OCI-LY7 (cell line): ENCODE measurements around the gene ANAPC10. TPM values are rescaled to one million over a fixed set of nuclear protein-coding genes. Genes with fewer than 3 reads are reported as not detected.
"Not testable (repeated sequence)": the region's sequence is repeated elsewhere in the genome, so short reads cannot be mapped to it uniquely, and the experiment has no call there.

Experiments used
- BruUV-seq: library from RNA; stranded (reverse); fragments of 400-500 nt; replicated peaks from 2 replicates; lab custom pipeline; 2021; lab: Mats Ljungman, UMichigan
- CTCF ChIA-PET: fragments of 300-600 bp; sonication (Branson Sonifier 250); formaldehyde crosslinking; loops from one replicate; lab custom pipeline; 2022; ENCODE audit warnings: antibody characterized with exemption; ENCODE audit not compliant: unreplicated experiment; lab: Charles Lee
- POLR2A ChIA-PET: fragments of 300-600 bp; sonication (Branson Sonifier 250); formaldehyde crosslinking; loops from one replicate; lab custom pipeline; 2022; ENCODE audit warnings: antibody characterized with exemption; lab: Charles Lee
- DNase-seq: peaks from one replicate; pipeline ENCODE4 v3.0.0-alpha.2; 2015; ENCODE audit warnings: low spot score
- H2AFZ ChIP-seq: fragments of 200-600 bp; sonication (generic), shearing (Covaris generic); 2 replicates; pipeline ENCODE4 v1.6.1; 2014; ENCODE audit warnings: mild to moderate bottlenecking, antibody characterized with exemption, low read length, moderate library complexity
- H3K27ac ChIP-seq: fragments of 200-600 bp; sonication (generic); 2 replicates; pipeline ENCODE4 v1.5.1; 2014; ENCODE audit warnings: mixed run types, low read depth, mild to moderate bottlenecking, moderate library complexity, low read length, inconsistent platforms; ENCODE audit not compliant: poor library complexity, severe bottlenecking
- H3K36me3 ChIP-seq: fragments of 200-600 bp; sonication (generic); 2 replicates; pipeline ENCODE4 v1.6.1; 2014; ENCODE audit warnings: mild to moderate bottlenecking, antibody characterized with exemption, low read length, moderate library complexity, mixed read lengths; ENCODE audit not compliant: insufficient read depth
- H3K4me1 ChIP-seq: fragments of 200-600 bp; sonication (generic); 2 replicates; pipeline ENCODE4 v1.5.1; 2014; ENCODE audit warnings: mild to moderate bottlenecking, low read length; ENCODE audit not compliant: insufficient read depth, poor library complexity, severe bottlenecking
- H3K4me2 ChIP-seq: fragments of 200-600 bp; sonication (generic); 2 replicates; pipeline ENCODE4 v1.6.1; 2014; ENCODE audit warnings: mild to moderate bottlenecking, low read length
- H3K4me3 ChIP-seq: fragments of 200-600 bp; sonication (generic); 2 replicates; pipeline ENCODE4 v1.5.1; 2014; ENCODE audit warnings: mild to moderate bottlenecking, low read depth, low read length; ENCODE audit not compliant: poor library complexity, severe bottlenecking
- H3K79me2 ChIP-seq: fragments of 200-600 bp; sonication (generic); 2 replicates; pipeline ENCODE4 v1.6.1; 2016; ENCODE audit warnings: low read depth, mild to moderate bottlenecking, low read length, moderate library complexity, mixed read lengths; ENCODE audit not compliant: insufficient read depth
- H3K9me2 ChIP-seq: fragments of 200-600 bp; sonication (generic); 2 replicates; pipeline ENCODE4 v1.6.1; 2016; ENCODE audit warnings: mild to moderate bottlenecking, low read length, mixed read lengths; ENCODE audit not compliant: insufficient read depth
- H3K9me3 ChIP-seq: fragments of 200-600 bp; sonication (generic); 2 replicates; pipeline ENCODE4 v1.6.1; 2014; ENCODE audit warnings: mild to moderate bottlenecking, mixed run types, low read length, mixed read lengths
- H4K20me1 ChIP-seq: fragments of 200-600 bp; sonication (generic); 2 replicates; pipeline ENCODE4 v1.6.1; 2014; ENCODE audit warnings: mild to moderate bottlenecking, antibody characterized with exemption, low read length, moderate library complexity, mixed read lengths; ENCODE audit not compliant: insufficient read depth
- EZH2phosphoT487 ChIP-seq: fragments of 200-600 bp; sonication (generic); IDR thresholded peaks from 2 replicates; pipeline ENCODE4 v1.6.1; 2018; ENCODE audit warnings: low read depth, borderline replicate concordance, mild to moderate bottlenecking, mixed run types, antibody characterized with exemption, low read length, moderate library complexity, mixed read lengths
- intact Hi-C: fragments of 100-400 bp; cut with micrococcal nuclease; formaldehyde crosslinking; loops from one replicate; pipeline ENCODE4 v1.10.0; 2022; ENCODE audit not compliant: unreplicated experiment
- total RNA-seq, 2 experiments: library from RNA; depleted of rRNA in 1 of 2; stranded (reverse); fragments of >200 nt in 1 of 2; shearing (Covaris generic) in 1 of 2; gene quantifications; 2 replicates each; pipeline ENCODE4 v1.2.3, GENCODE V29; 2014 to 2022
- TF ChIP-seq, protein P1 (sequence below): fragments of 200-600 bp; sonication (generic); conservative IDR thresholded peaks from 2 replicates; pipeline ENCODE4 v1.5.1; 2014; ENCODE audit warnings: mild to moderate bottlenecking, antibody characterized with exemption, low read length, moderate library complexity, mixed read lengths

Gene ANAPC10
- total RNA-seq, 2 experiments from 2014 or later: 31.6 to 34.1 TPM

- Histone ChIP-seq H3K9me3 (no peaks in the 10 kb centered on the region), H3K4me2 (no peak overlapping the region), H2AFZ (no peak overlapping the region), H3K36me3 (no peaks in the 10 kb centered on the region), H3K79me2 (no peaks in the 10 kb centered on the region), H3K27ac (no peak overlapping the region), H3K4me3 (no peak overlapping the region), H3K9me2 (no peaks in the 10 kb centered on the region), H3K4me1 (no peaks in the 10 kb centered on the region), H4K20me1 (no peaks in the 10 kb centered on the region)
- POLR2A ChIA-PET: interaction anchor here (0.8 kb wide), 1 partner anchor 740 kb away, joined by 3 read pairs; no protein-coding TSS in a partner anchor
- no TSS peak for BruUV-seq
- CTCF ChIA-PET: no interaction called here
- no peak for DNase-seq
- no peak for TF ChIP-seq EZH2phosphoT487
- TF ChIP-seq, protein P1, sequence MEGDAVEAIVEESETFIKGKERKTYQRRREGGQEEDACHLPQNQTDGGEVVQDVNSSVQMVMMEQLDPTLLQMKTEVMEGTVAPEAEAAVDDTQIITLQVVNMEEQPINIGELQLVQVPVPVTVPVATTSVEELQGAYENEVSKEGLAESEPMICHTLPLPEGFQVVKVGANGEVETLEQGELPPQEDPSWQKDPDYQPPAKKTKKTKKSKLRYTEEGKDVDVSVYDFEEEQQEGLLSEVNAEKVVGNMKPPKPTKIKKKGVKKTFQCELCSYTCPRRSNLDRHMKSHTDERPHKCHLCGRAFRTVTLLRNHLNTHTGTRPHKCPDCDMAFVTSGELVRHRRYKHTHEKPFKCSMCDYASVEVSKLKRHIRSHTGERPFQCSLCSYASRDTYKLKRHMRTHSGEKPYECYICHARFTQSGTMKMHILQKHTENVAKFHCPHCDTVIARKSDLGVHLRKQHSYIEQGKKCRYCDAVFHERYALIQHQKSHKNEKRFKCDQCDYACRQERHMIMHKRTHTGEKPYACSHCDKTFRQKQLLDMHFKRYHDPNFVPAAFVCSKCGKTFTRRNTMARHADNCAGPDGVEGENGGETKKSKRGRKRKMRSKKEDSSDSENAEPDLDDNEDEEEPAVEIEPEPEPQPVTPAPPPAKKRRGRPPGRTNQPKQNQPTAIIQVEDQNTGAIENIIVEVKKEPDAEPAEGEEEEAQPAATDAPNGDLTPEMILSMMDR: no peak
- intact Hi-C loops: no loop called here
Measured at GRCh38 chr4:145003675-145004074, 94.3 kb downstream of the ANAPC10 start.

DNA sequence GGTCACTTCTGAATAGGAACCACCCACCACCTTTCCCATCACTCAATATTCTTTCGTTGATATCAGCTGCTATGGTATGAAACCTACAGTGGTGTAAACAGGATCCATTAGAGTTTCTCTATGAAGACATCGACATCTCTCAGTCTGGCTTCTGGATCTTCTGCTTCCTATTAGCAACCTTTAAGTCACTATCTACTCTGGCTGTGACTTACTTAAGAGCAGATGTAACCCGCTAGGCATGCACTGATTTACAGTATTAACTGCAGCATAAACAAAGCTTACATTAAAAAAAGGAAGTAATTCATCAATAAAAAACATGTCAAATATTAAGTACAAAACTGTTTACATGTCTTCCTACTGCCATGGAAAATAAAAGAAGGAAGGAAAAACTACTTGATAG, 96.4 kb downstream of the ANAPC10 start:
- H3K79me2 ChIP-seq: no peaks in the 10 kb centered on the region
- no peaks in the 10 kb centered on the region for H4K20me1 ChIP-seq
- H3K4me1 ChIP-seq: no peaks in the 10 kb centered on the region
- ChIA-PET CTCF (no interaction called here), POLR2A (interaction anchor here (0.6 to 0.8 kb wide), 3 partner anchors 11 to 890 kb away, joined by 3 read pairs; no protein-coding TSS in a partner anchor)
- no peaks in the 10 kb centered on the region for H3K36me3 ChIP-seq
- H3K27ac ChIP-seq: no peak overlapping the region
- no peak for TF ChIP-seq EZH2phosphoT487
- TF ChIP-seq, protein P1: no peak
- DNase-seq: no peak
- H3K4me3 ChIP-seq: no peak overlapping the region
- BruUV-seq: no TSS peak
- no peaks in the 10 kb centered on the region for H3K9me3 ChIP-seq
- no peak overlapping the region for H2AFZ ChIP-seq
- H3K9me2 ChIP-seq: no peaks in the 10 kb centered on the region
- no peak overlapping the region for H3K4me2 ChIP-seq
- intact Hi-C loops: no loop called here

GRCh38 chr4:145000656-145001055, 97.3 kb downstream of the ANAPC10 start:
- H3K4me2 ChIP-seq, CTCF ChIA-PET, H3K27ac ChIP-seq, H3K4me1 ChIP-seq, H3K9me3 ChIP-seq, DNase-seq, H3K79me2 ChIP-seq, H2AFZ ChIP-seq, intact Hi-C loops, POLR2A ChIA-PET, H3K36me3 ChIP-seq, BruUV-seq, H4K20me1 ChIP-seq, H3K9me2 ChIP-seq, H3K4me3 ChIP-seq: not testable (repeated sequence)
